Measurements from ENCODE around the gene HEMK1.

The HEMK1 gene

GRCh38 chr3:50617911-50618481 lies 48.7 kb downstream of the HEMK1 start:
- H3K27me3 ChIP-seq (ENCODE audit: insufficient read depth, low read depth), result no peaks in the 10 kb centered on the region
- no peaks in the 10 kb centered on the region for H3K79me2 ChIP-seq (ENCODE audit: insufficient read depth, low read depth)
- H4K20me1 ChIP-seq (ENCODE audit: insufficient read depth), result no peaks in the 10 kb centered on the region
- H3K36me3 ChIP-seq (ENCODE audit: insufficient read depth), result no peaks in the 10 kb centered on the region
- no peak overlapping the region for H3K27ac ChIP-seq
- peak overlapping the region; percentile 90; the same call in 1 of the 2 replicates for H3K9ac ChIP-seq
- H3K4me2 ChIP-seq, result peak overlapping the region; percentile 71
- H2AFZ ChIP-seq (ENCODE audit: low read depth), result peak overlapping the region; percentile 71
- H3K4me1 ChIP-seq (ENCODE audit: low read depth, poor library complexity, severe bottlenecking), result peaks cover 10% of the 10 kb centered on the region
- no peak overlapping the region for H3K4me3 ChIP-seq (IDR thresholded peaks at IDR 0.05; ENCODE audit: insufficient read depth, low read depth, low read length)
- TF ChIP-seq CTCF (conservative IDR thresholded peaks at IDR 0.05; ENCODE audit: low read depth, low read length), result no peak

GRCh38 chr3:50620420-50620819 lies 51.1 kb downstream of the HEMK1 start:
- Histone ChIP-seq H3K36me3 (ENCODE audit: insufficient read depth) (no peaks in the 10 kb centered on the region), H3K4me1 (ENCODE audit: low read depth, poor library complexity, severe bottlenecking) (peaks cover 16% of the 10 kb centered on the region)

GRCh38 chr3:50620820-50621219 lies 51.5 kb downstream of the HEMK1 start:
- peaks cover 16% of the 10 kb centered on the region for H3K4me1 ChIP-seq (ENCODE audit: low read depth, poor library complexity, severe bottlenecking)
- H3K9ac ChIP-seq, result no peak overlapping the region
- no peak for TF ChIP-seq CTCF (conservative IDR thresholded peaks at IDR 0.05; ENCODE audit: low read depth, low read length)
- no peaks in the 10 kb centered on the region for H3K79me2 ChIP-seq (ENCODE audit: insufficient read depth, low read depth)
- no peaks in the 10 kb centered on the region for H4K20me1 ChIP-seq (ENCODE audit: insufficient read depth)
- no peaks in the 10 kb centered on the region for H3K36me3 ChIP-seq (ENCODE audit: insufficient read depth)
- H3K4me3 ChIP-seq (IDR thresholded peaks at IDR 0.05; ENCODE audit: insufficient read depth, low read depth, low read length), result no peak overlapping the region
- no peaks in the 10 kb centered on the region for H3K27me3 ChIP-seq (ENCODE audit: insufficient read depth, low read depth)
- H3K27ac ChIP-seq, result no peak overlapping the region
- no peak overlapping the region for H2AFZ ChIP-seq (ENCODE audit: low read depth)
- no peak overlapping the region for H3K4me2 ChIP-seq

More at GRCh38 chr3:50620420-50620819, 51.1 kb downstream of the HEMK1 start:
- H3K27me3 ChIP-seq (ENCODE audit: insufficient read depth, low read depth), result no peaks in the 10 kb centered on the region
- H3K79me2 ChIP-seq (ENCODE audit: insufficient read depth, low read depth), result no peaks in the 10 kb centered on the region
- no peak overlapping the region for H3K4me2 ChIP-seq
- TF ChIP-seq CTCF (conservative IDR thresholded peaks at IDR 0.05; ENCODE audit: low read depth, low read length), result no peak
- H4K20me1 ChIP-seq (ENCODE audit: insufficient read depth), result no peaks in the 10 kb centered on the region
- H3K9ac ChIP-seq, result no peak overlapping the region
- H3K27ac ChIP-seq, result no peak overlapping the region
- H3K4me3 ChIP-seq (IDR thresholded peaks at IDR 0.05; ENCODE audit: insufficient read depth, low read depth, low read length), result no peak overlapping the region
- no peak overlapping the region for H2AFZ ChIP-seq (ENCODE audit: low read depth)

- H4K20me1 ChIP-seq (ENCODE audit: insufficient read depth), result no peaks in the 10 kb centered on the region
- no peaks in the 10 kb centered on the region for H3K79me2 ChIP-seq (ENCODE audit: insufficient read depth, low read depth)
- no peak overlapping the region for H3K4me2 ChIP-seq
- no peaks in the 10 kb centered on the region for H3K27me3 ChIP-seq (ENCODE audit: insufficient read depth, low read depth)
- no peaks in the 10 kb centered on the region for H3K36me3 ChIP-seq (ENCODE audit: insufficient read depth)
- H2AFZ ChIP-seq (ENCODE audit: low read depth), result no peak overlapping the region
- TF ChIP-seq CTCF (conservative IDR thresholded peaks at IDR 0.05; ENCODE audit: low read depth, low read length), result no peak
- no peak overlapping the region for H3K9ac ChIP-seq
- peaks cover 16% of the 10 kb centered on the region for H3K4me1 ChIP-seq (ENCODE audit: low read depth, poor library complexity, severe bottlenecking)
- no peak overlapping the region for H3K27ac ChIP-seq
- H3K4me3 ChIP-seq (IDR thresholded peaks at IDR 0.05; ENCODE audit: insufficient read depth, low read depth, low read length), result no peak overlapping the region
These were observed 53.6 kb downstream of the HEMK1 start for GRCh38 chr3:50622881-50623280.

All from KMS-11 (cell line).